ENCODE data around the gene PLPPR3.

Gene PLPPR3

DNA sequence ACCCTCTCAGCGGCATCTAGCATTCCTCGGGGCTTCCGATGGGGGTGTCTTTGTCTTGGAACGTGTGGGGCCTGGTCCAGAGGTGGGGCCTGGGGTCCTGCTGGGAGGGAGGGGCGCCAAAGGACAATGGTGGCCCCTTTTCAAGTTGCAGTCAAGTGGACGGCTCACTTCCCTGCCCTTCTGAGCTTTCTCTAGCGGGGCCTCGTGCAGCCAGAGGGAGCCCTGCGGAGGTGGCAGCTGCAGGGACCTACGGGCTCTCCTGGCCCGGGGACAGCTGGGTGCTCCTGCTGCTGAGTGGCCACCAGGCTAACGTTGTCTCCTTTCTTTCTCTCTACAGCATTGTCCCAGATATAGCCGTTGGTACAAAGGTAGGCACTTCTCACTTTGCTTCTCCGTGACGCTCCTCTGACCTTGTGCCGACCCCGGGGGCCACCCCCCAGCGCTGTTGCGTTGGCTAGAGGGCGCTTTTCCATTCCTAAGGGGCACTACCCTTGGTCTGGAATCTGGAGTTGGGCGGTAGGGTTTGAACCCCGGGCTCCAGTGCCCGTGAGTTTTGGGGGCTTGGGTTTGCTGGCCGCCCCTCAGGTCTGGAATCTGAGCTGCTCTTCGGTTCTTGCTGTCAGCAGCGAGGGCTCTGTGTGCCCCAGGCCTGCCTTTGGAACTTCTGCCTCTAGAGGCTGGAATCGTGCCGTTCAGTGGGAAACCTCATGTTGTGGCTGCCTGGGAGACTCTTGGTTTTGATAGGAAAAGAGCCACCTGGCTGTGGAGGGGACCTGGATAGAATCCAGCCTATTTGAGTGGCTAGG, 22.5 kb downstream of the PLPPR3 start:
- H3K27ac ChIP-seq, result peak overlapping the region; percentile 99
- TF ChIP-seq, protein P1, sequence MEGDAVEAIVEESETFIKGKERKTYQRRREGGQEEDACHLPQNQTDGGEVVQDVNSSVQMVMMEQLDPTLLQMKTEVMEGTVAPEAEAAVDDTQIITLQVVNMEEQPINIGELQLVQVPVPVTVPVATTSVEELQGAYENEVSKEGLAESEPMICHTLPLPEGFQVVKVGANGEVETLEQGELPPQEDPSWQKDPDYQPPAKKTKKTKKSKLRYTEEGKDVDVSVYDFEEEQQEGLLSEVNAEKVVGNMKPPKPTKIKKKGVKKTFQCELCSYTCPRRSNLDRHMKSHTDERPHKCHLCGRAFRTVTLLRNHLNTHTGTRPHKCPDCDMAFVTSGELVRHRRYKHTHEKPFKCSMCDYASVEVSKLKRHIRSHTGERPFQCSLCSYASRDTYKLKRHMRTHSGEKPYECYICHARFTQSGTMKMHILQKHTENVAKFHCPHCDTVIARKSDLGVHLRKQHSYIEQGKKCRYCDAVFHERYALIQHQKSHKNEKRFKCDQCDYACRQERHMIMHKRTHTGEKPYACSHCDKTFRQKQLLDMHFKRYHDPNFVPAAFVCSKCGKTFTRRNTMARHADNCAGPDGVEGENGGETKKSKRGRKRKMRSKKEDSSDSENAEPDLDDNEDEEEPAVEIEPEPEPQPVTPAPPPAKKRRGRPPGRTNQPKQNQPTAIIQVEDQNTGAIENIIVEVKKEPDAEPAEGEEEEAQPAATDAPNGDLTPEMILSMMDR (IDR thresholded peaks at IDR 0.05), result peak; percentile 48
- TF ChIP-seq ZFX (IDR thresholded peaks at IDR 0.05; ENCODE audit: borderline replicate concordance), result no peak

DNA sequence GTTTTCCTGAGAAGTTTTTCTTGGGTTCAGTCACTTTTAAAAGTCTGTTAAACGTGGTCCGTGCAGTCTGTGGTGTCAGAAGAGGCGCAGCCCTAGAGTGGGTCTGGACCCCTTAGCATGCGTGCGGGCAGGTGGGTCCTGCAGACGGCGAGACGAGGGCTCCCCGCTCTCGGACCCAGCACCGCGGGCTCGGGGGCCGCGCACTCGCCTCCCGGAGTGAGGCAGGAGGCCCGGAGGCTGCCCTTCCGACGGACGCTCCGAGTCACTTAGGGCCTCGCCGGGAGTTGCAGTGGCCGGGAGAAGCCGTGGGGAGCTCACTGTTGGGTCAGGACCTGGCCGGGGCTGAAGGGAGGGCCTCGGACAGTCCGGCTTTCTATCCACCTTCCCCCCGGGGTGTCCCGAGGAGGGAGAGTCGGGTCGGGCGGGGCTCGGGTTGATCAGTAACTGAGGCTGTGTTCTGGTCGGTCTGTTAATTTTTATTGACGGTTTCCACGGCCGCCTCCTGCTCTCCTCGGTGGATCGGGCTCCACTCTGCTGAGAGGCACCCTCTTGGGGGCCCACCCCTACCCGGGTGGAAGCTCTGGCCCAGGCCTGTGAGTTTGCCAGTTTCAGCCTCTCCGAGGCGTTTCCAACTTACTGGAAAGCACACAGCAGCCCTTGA, 23.2 kb downstream of the PLPPR3 start:
- peak overlapping the region; percentile 99 for H3K27ac ChIP-seq
- TF ChIP-seq ZFX (IDR thresholded peaks at IDR 0.05; ENCODE audit: borderline replicate concordance), result no peak
- TF ChIP-seq, protein P1 (IDR thresholded peaks at IDR 0.05), result no peak

DNA sequence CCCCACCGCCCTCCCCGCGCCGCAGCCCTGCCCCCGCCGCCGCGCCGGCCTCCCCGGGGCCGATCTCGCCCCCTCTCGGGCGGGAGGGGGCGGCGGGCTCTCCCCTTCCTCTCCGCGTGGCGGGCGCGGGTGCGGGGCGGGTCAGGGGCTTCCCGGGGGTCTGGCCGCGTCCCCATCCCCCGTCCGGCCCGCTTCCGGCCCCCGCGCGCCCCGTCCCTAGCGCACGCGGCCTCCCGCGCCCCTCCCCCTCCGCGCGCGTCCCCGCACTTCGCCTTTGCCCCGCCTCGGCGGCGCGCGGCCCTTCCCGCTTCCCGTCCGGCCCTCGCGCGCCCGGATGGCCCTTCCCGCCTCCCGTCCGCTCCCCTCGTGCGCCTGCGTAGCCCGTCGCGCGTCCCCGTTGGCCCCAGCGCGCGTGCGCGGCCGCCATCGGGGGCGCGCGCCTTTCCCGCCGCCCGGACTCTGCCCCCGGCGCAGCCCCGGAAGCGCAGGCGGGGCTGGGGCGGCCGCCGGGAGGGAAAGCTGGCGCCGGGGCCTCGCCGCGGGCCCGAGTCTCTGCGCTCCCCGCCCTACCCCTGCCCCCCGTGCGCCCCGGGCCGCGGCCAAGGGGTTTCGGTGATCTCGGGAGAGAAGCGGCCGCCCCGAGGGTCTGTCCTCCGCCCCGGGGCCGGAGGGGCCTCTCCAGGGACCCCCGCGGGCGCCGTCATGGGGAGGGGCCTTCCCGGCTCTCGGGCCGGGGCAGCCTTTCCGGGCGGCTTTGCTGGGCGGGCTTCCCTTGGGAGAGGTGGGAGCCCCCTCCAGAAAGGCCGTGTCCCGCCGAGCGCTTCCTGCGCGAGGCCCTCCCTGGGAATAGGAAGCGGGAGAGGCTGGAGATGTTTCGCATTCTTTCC, 24.0 kb downstream of the PLPPR3 start:
- TF ChIP-seq, protein P1 (IDR thresholded peaks at IDR 0.05), result no peak
- TF ChIP-seq ZFX (IDR thresholded peaks at IDR 0.05; ENCODE audit: borderline replicate concordance), result no peak
- H3K27ac ChIP-seq, result peak overlapping the region; percentile 99

DNA sequence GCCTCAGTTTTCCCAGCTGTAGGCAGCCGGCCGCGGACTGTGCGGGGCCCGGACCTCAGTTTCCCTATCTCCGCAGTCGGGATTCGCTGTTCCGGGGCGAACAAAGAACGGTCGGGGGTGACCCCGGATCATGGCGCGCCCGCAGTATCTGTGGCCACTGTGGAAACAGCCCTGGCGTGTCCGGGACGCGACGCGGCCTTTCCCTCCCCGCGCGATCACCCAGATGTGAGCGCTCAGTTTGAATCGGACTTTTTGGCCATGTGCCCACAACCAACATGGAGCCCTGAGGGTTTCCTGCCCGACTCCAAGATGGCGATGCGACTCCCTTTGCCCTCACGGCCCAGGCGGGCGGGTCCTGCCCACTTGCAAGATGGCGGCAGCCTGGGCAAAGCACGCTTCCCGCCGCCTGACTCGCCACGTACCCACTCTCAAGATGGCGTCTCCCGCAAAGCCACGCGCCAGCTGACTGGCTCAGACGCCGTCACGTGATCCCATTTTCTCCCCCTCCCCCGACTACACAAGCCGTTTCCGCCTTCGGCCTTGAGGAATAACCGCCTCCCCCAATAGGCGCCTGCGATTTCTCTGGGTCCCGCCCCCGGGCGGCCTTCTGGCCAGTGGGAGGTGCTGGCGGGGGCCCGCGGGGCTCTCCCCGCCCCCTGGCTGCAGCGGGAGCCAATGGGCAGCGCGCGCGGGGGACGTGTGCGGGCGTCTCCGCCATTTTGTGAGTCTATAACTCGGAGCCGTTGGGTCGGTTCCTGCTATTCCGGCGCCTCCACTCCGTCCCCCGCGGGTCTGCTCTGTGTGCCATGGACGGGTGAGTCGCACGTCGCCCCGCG, 24.8 kb downstream of the PLPPR3 start, which contains the start of gene PTBP1:
TSS of gene PTBP1 (plus strand) at position 761 of the 836 bp plus-strand sequence. CDS start at position 807, 46 bp downstream.
- peak within 1 kb of the TSS; percentile 99 for H3K27ac ChIP-seq
- TF ChIP-seq, protein P1 (IDR thresholded peaks at IDR 0.05), result no peak
- TF ChIP-seq ZFX (IDR thresholded peaks at IDR 0.05; ENCODE audit: borderline replicate concordance), result no peak

DNA sequence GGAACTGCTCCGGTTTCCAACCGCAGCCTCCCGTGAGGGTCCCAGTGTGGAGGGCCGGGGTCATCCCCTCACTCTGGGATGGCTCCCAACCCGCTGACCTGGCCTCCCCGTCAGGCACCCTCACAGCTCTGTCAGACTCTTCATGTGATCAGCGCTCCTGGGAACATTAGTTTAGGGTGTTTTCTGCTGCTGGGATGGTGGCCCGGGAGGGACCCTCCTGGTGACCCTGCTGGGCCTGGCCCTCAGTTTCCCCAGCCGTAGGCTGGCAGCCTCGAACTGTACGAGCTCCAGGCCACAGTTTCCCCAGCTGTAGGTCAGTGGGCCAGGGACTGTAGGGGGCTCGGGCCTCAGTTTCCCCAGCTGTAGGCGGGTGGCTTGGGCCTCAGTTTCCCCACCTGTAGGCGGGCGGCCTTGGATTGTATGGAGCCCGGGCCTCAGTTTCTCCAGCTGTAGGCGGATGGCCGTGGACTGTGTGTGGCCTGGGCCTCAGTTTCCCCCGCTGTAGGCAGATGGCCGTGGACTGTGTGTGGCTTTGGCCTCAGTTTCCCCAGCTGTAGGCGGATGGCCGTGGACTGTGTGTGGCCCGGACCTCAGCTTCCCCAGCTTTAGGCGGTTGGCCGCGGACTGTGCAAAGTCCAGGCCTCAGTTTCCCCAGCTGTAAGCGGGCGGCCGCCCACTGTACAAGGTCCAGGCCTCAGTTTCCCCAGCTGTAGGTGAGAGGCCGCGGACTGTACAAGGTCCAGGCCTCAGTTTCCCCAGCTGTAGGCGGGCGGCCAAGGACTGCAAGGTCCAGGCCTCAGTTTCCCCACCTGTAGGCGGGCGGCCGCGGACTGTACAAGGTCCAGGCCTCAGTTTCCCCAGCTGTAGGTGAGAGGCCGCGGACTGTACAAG, 25.8 kb downstream of the PLPPR3 start:
- TF ChIP-seq, protein P1 (IDR thresholded peaks at IDR 0.05), result no peak
- TF ChIP-seq ZFX (IDR thresholded peaks at IDR 0.05; ENCODE audit: borderline replicate concordance), result no peak
- H3K27ac ChIP-seq, result peak overlapping the region; percentile 99

Data from 22Rv1 (cell line).